Measurements from ENCODE around the gene KRTAP9-8.
"Not testable (repeated sequence)": the region's sequence is repeated elsewhere in the genome, so short reads cannot be mapped to it uniquely, and the experiment has no call there.

The KRTAP9-8 gene

DNA sequence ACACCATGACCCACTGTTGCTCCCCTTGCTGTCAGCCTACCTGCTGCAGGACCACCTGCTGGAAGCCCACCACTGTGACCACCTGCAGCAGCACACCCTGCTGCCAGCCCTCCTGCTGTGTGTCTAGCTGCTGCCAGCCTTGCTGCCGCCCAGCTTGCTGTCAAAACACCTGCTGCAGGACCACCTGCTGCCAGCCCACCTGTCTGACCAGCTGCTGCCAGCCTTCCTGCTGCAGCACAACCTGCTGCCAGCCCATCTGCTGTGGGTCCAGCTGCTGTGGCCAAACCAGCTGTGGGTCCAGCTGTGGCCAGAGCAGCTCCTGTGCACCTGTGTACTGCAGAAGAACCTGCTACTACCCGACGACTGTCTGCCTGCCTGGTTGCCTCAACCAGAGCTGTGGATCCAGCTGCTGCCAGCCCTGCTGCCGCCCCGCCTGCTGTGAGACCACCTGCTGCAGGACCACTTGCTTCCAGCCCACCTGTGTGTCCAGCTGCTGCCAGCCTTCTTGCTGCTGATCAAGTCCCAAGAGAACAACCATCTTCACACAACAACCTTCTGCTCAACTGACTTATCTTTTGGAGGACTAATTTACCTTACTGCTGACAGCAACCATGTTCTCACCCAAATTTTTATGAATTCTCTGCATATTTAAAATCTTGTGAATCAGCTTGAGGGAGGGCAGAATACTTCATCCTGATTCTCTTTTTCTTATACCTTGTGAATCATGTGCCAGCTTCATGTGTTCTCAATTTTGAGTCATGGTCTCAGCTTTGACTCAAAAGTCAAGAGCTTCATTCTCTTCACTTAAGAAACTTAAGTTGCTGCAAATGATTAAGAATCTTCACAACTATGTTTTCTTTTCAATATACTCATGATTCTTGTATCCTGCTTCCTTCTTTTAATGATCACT lies 17.8 kb downstream of the KRTAP9-8 start, which contains the start of gene KRTAP9-9:
Gene KRTAP9-9 (plus strand): TSS at position 4 of the 910 bp plus-strand sequence.
- DNase-seq: not testable (repeated sequence)

DNA sequence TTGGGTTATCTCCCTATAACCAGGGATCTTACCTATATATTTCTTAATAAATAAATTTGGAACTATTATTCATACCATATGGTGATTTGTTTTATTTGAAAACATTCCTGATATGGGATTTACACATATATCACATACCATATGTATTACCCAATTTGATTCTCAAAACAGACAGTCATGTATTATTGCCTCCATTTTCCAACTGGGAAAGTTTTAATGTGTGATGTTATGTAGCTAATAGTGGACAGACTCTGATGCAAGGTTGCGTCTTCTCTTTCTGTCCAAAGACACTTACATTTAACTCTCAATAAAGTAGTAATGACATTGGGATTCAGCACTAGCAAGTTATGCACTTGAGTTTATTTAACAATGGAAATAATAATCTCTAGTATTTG lies 18.5 kb downstream of the KRTAP9-8 start:
- no peak for DNase-seq

DNA sequence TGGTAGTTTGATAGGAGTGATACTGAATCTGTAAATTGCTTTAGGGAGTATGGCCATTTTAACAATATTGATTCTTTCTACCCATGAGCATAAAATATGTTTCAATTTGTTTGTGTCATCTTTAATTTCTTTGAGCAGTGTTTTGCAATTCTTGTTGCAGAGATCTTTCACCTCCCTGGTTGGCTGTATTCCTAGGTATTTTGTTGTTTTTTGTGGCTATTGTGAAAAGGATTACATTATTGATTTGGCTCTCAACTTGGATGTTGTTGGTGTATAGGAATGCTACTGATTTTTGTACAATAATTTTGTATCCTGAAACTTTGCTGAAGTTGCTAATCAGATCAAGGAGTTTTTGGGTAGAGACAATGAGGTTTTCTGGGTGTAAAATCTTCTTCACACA lies 20.6 kb downstream of the KRTAP9-8 start:
- no peak for DNase-seq

DNA sequence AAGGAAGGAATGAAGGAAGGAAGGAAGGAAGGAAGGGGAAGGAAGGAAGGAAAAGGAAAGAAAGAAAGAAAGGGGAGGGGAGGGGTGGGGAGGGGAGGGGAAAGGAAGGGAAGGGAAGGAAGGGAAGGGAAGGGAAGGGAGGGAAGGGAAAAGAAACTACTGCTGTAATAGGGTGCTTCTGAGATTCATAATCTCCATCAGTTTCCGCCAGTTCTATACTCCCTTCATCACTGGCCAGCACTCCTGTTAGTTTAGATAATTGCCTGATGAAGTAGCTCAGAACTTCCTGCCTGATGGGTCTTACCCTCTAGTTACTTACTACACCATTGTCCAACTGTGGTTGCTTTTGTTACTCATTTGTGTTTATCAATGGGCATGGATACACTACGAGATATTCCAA lies 25.4 kb downstream of the KRTAP9-8 start:
- DNase-seq: peak in 1 of 6 experiments; percentile 3

DNA sequence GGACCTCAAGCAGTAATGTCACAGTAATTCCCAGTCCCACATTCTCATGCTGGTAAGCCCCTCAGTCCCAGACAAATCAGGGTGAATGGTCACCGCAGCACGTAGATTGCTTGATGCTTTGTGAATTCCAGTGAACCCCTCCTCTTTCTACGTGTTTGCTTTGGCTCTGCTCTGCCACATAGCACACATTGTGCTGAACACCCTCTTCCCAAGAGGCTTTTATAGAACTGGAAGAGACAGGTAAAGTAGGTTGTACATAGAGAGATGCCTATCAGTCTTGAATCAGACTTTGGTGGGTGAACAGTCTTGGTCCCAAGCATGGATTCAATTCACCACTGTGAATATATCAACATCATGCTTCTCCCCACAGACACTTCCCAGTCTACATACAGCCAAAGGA lies 26.8 kb downstream of the KRTAP9-8 start:
- DNase-seq: no peak

DNA sequence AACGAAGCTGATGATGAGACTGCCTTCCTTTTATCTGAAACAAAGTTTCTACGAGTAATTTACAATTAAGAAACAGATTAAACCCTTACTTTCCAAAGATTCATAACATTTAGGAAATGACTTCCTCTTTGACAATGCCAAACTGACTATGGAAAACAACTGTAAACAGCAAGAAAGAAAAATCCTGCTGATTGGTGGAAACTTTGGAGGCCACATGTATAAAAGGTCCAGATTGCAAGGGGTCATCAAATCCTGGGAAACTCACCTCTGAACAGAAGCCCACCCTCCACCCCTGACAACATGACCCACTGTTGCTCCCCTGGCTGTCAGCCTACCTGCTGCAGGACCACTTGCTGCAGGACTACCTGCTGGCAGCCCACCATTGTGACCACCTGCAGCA lies 27.3 kb downstream of the KRTAP9-8 start, which contains the start of gene KRTAP9-6:
Gene KRTAP9-6 (plus strand): TSS at position 301 of the 400 bp plus-strand sequence. CDS start 0 bp downstream, at position 301.
- DNase-seq: no peak

DNA sequence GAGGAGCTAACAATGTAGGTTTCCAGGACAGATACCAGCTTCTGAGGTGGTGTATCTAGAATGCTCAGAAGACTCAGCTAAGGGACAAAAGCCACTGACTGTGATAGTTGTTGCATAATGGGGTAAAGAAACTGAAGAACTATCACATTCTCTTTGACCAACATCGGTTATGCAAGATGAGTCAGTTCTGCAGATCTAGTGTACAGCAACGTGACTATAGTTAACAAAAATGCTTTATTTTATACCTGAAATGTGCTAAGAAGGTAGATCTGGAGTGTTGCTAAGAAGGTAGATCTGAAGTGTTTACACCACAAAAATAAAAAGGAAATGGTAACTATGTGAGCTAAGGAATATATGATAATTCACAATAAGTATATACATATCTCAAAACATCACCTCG lies 29.9 kb downstream of the KRTAP9-8 start:
- DNase-seq: no peak

DNA sequence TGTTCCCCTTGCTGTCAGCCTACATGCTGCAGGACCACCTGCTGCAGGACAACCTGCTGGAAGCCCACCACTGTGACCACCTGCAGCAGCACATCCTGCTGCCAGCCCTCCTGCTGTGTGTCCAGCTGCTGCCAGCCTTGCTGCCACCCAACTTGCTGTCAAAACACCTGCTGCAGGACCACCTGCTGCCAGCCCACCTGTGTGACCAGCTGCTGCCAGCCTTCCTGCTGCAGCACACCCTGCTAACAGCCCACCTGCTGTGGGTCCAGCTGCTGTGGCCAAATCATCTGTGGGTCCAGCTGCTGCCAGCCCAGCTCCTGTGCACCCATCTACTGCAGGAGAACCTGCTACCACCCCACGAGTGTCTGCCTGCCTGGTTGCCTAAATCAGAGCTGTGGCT lies 33.5 kb downstream of the KRTAP9-8 start:
- DNase-seq: not testable (repeated sequence)

DNA sequence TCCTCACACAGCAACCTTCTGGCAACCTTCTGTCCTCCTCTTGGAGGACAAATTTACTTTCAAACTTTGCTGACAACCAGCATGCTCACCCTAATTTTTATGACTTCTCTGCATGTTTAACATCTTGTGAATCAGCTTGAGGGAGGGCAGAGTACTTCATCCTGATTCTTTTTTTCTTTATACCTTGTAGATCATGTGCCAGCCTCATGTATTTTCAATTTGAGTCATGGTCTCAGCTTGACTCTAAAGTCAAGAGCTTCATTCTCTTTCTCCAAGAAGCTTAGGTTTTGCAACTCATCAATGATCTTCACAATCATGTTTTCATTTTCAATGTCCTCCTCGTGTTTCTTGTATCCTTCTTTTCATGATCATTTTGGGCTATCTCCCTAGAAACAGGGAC lies 34.1 kb downstream of the KRTAP9-8 start:
- DNase-seq: no peak

DNA sequence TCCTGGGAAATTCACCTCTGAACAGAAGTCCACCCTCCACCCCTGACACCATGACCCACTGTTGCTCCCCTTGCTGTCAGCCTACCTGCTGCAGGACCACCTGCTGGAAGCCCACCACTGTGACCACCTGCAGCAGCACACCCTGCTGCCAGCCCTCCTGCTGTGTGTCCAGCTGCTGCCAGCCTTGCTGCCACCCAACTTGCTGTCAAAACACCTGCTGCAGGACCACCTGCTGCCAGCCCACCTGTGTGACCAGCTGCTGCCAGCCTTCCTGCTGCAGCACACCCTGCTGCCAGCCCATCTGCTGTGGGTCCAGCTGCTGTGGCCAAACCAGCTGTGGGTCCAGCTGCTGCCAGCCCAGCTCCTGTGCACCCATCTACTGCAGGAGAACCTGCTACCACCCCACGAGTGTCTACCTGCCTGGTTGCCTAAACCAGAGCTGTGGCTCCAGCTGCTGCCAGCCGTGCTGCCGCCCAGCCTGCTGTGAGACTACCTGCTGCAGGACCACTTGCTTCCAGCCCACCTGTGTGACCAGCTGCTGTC lies 37.9 kb downstream of the KRTAP9-8 start, which contains the start of gene KRTAP9-7:
Gene KRTAP9-7 (plus strand): TSS at position 51 of the 543 bp plus-strand sequence. CDS start 0 bp downstream, at position 51.
- not testable (repeated sequence) for DNase-seq

DNA sequence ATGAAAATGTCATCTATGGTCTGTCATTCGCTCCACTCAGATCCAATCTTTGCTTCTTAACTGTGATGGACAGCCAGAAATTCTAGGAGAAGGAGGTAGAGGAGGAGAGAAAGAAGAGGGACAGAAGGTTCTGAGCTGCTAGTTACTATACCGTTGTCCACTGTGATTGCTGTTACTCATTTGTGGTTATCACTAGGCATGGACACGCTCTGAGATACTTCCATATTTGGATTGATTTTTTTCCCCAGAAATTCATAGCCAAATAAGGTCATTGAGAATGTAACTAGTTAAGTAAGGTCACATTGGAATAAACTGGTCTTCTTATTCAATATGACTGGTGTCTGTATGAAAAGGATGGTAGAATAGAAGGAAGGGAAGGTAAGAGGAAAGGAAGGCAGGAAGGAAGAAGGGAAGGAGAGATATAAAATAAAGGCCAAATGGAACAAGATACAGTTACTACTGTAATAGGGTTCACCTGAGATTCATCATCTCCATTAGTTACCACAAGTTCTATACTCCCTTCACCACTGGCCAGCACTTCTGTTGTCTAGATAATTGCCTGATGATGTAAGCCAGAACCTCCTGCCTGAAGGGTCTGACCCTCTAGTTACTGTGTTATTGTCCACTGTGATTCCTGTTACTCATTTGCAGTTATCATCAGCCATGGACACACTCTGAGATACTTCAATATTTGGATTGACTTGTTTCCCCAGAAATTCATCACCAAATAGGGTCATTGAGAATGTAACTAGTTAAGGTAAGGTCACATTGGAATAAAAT lies 40.6 kb downstream of the KRTAP9-8 start:
- no peak for DNase-seq

DNA sequence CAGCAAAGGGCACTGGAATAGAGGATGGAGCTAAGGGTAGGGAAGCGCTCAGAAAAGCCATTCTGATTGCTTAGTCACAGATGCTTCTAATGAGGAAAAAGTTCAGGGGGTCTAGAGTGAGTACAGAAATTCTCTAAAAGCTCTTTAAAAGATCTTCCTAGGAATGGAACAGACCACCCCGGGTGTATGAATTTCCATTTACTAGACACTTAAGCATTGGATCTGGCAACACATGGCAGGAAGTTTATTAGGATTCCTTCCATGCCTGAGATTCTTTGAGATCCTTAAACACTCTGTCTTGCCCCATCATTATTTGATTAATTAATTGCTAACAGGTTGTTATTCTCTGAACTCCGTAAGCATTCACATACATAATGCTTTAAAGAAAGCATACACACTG lies 46.2 kb downstream of the KRTAP9-8 start:
- no peak for DNase-seq

DNA sequence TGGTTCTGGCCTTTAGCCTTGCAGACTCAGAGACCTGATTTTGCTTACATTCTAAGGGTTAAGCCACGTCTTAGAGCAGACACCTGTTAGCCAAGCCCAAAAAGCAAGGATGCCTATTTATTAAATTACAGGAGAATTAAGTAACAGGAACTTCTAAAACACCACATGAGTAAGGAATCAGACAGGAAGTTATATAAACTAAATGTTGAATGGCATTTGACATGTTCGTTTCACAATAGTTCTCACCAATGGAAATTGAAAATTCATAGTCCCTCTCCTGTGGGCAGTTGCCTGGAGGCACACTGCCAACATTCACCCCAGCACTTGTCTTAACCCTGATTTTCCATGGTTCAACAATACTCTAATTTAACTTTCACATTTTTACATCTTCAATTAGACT lies 46.7 kb downstream of the KRTAP9-8 start:
- peak in 1 of 6 experiments; percentile 9 for DNase-seq

DNA sequence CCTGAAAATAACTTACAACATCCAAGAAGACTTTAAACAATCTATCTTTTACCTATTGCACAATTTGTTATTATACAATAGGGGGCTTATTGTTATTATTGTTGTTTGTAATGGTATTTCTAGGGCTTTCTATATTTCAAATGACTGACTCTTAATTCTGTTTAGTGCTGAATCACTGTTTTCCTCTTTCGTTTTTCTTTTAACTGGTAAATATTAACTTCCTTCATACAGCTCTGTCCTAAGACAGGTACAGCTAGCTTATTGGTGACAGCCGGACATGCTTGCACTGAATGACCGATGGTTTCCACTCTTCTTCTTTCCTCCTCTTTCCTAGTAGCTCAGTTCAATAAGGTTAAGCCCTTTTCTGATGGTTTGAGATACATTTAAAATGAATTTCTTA lies 49.3 kb downstream of the KRTAP9-8 start:
- DNase-seq: no peak

Measured in stimulated activated naive CD4-positive, alpha-beta T cell (primary cell).